BE2C (cell line): ENCODE measurements around the gene MYT1.

ENCODE experiments used
- DNase-seq: peaks from one replicate; pipeline ENCODE4 v3.0.0-alpha.2; 2020
- H3K27me3 ChIP-seq: fragments of 250-450 bp; sonication (Bioruptor Pico); 2 replicates; pipeline ENCODE4 v1.5.1; 2020; ENCODE audit warnings: mild to moderate bottlenecking
- H3K36me3 ChIP-seq: fragments of 250-450 bp; sonication (Bioruptor Pico); 2 replicates; pipeline ENCODE4 v1.5.1; 2020; ENCODE audit warnings: mild to moderate bottlenecking
- H3K4me1 ChIP-seq: fragments of 250-450 bp; sonication (Bioruptor Pico); 2 replicates; pipeline ENCODE4 v1.5.1; 2020
- H3K4me3 ChIP-seq: 2 replicates; pipeline ENCODE4 v1.5.1; 2011; ENCODE audit warnings: low read depth, low read length
- H3K9me3 ChIP-seq: fragments of 250-450 bp; sonication (Bioruptor Pico); 2 replicates; pipeline ENCODE4 v1.5.1; 2020
- TF ChIP-seq, protein P1 (sequence below): IDR thresholded peaks from 2 replicates; pipeline ENCODE4 v1.5.1; 2012; ENCODE audit warnings: mild to moderate bottlenecking, low read depth, low read length

The MYT1 gene

DNA sequence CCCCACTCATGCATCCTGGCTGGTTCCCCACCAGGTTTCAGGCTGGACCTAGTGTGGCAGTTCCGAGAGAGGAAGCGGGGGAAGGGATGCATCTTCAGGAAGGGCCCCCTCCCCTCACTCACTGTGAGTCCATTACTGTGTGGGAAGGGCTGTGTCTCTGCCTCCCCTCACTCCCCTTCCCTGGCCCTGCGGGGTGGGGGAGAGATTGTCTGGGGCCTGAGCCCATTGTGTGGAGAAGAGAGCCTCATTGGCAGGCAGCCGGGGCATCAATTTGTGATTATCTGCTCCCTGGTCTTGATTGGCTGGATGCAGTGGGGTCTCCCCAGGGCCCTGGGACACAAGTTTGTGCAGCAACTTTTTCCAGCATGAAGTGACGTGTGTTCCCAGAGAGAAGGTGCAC, 4.1 kb upstream of the MYT1 start:
- Histone ChIP-seq H3K4me3 (peak overlapping the region; percentile 57), H3K4me1 (peaks cover 49% of the 10 kb centered on the region), H3K9me3 (no peaks in the 10 kb centered on the region), H3K27me3 (no peaks in the 10 kb centered on the region), H3K36me3 (no peaks in the 10 kb centered on the region)
- DNase-seq, result peak; percentile 74
- TF ChIP-seq, protein P1, sequence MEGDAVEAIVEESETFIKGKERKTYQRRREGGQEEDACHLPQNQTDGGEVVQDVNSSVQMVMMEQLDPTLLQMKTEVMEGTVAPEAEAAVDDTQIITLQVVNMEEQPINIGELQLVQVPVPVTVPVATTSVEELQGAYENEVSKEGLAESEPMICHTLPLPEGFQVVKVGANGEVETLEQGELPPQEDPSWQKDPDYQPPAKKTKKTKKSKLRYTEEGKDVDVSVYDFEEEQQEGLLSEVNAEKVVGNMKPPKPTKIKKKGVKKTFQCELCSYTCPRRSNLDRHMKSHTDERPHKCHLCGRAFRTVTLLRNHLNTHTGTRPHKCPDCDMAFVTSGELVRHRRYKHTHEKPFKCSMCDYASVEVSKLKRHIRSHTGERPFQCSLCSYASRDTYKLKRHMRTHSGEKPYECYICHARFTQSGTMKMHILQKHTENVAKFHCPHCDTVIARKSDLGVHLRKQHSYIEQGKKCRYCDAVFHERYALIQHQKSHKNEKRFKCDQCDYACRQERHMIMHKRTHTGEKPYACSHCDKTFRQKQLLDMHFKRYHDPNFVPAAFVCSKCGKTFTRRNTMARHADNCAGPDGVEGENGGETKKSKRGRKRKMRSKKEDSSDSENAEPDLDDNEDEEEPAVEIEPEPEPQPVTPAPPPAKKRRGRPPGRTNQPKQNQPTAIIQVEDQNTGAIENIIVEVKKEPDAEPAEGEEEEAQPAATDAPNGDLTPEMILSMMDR, result no peak

- TF ChIP-seq, protein P1, result no peak
- Histone ChIP-seq H3K27me3 (no peaks in the 10 kb centered on the region), H3K36me3 (no peaks in the 10 kb centered on the region), H3K4me3 (peak overlapping the region; percentile 57), H3K4me1 (peaks cover 43% of the 10 kb centered on the region), H3K9me3 (no peaks in the 10 kb centered on the region)
- peak; percentile 78 for DNase-seq
These were observed 3.5 kb upstream of the MYT1 start for GRCh38 chr20:64160526-64161355.

GRCh38 chr20:64161356-64162238, 2.7 kb upstream of the MYT1 start:
- Histone ChIP-seq H3K27me3 (no peaks in the 10 kb centered on the region), H3K4me3 (peak overlapping the region; percentile 57), H3K36me3 (no peaks in the 10 kb centered on the region), H3K9me3 (no peaks in the 10 kb centered on the region), H3K4me1 (peaks cover 40% of the 10 kb centered on the region)
- TF ChIP-seq, protein P1, result no peak
- no peak for DNase-seq

GRCh38 chr20:64162239-64162910, 1.9 kb upstream of the MYT1 start:
- Histone ChIP-seq H3K4me1 (peaks cover 41% of the 10 kb centered on the region), H3K4me3 (no peak overlapping the region), H3K36me3 (no peaks in the 10 kb centered on the region), H3K27me3 (no peaks in the 10 kb centered on the region), H3K9me3 (no peaks in the 10 kb centered on the region)
- TF ChIP-seq, protein P1, result no peak
- DNase-seq, result no peak

- Histone ChIP-seq H3K27me3 (no peaks in the 10 kb centered on the region), H3K9me3 (no peaks in the 10 kb centered on the region), H3K4me1 (peaks cover 46% of the 10 kb centered on the region), H3K36me3 (no peaks in the 10 kb centered on the region), H3K4me3 (peak overlapping the region; percentile 77)
- TF ChIP-seq, protein P1, result no peak
- DNase-seq, result no peak
These were observed 503 bp upstream of the MYT1 start for GRCh38 chr20:64163776-64164122.
